Astrocyte (in vitro differentiated cells and primary cell): ENCODE results near the gene PERM1. TPM values are rescaled to one million over a fixed set of nuclear protein-coding genes. Genes with fewer than 3 reads are reported as not detected.

ENCODE experiments used
- DNase-seq: peaks from one replicate; pipeline ENCODE4 v3.0.0-alpha.2; 2010; ENCODE audit warnings: low read depth
- FAIRE-seq: peaks from 2 replicates; lab custom pipeline; 2011; peaks lifted over from hg19 to GRCh38; lab: Jason Lieb, UNC
- H2AFZ ChIP-seq: 2 replicates; pipeline ENCODE4 v1.6.0; 2012; ENCODE audit warnings: low read depth, low read length, inconsistent platforms
- H3K27ac ChIP-seq: 2 replicates; pipeline ENCODE4 v1.5.1; 2011; ENCODE audit warnings: low read depth, low read length, inconsistent platforms
- H3K27me3 ChIP-seq: 2 replicates; pipeline ENCODE4 v1.6.0; 2011; ENCODE audit warnings: low read length, inconsistent platforms; ENCODE audit not compliant: insufficient read depth
- H3K36me3 ChIP-seq: 2 replicates; pipeline ENCODE4 v1.5.1; 2011; ENCODE audit warnings: low read length, inconsistent platforms; ENCODE audit not compliant: insufficient read depth
- H3K4me1 ChIP-seq: 2 replicates; pipeline ENCODE4 v1.5.1; 2011; ENCODE audit warnings: low read length, inconsistent platforms; ENCODE audit not compliant: insufficient read depth
- H3K4me2 ChIP-seq: 2 replicates; pipeline ENCODE4 v1.6.0; 2012; ENCODE audit warnings: low read length, inconsistent platforms
- H3K4me3 ChIP-seq: 2 replicates; pipeline ENCODE4 v1.5.1; 2011; ENCODE audit warnings: low read depth, mild to moderate bottlenecking, low read length, inconsistent platforms; ENCODE audit not compliant: insufficient read depth
- H3K79me2 ChIP-seq: 2 replicates; pipeline ENCODE4 v1.6.0; 2012; ENCODE audit warnings: mild to moderate bottlenecking, low read length, inconsistent platforms; ENCODE audit not compliant: insufficient read depth
- H3K9ac ChIP-seq: 2 replicates; pipeline ENCODE4 v1.6.0; 2012; ENCODE audit warnings: mild to moderate bottlenecking, low read length, inconsistent platforms
- H3K9me3 ChIP-seq: 2 replicates; pipeline ENCODE4 v1.5.1; 2012; ENCODE audit warnings: low read depth, mild to moderate bottlenecking, low read length, inconsistent platforms; ENCODE audit not compliant: insufficient read depth
- H4K20me1 ChIP-seq: 2 replicates; pipeline ENCODE4 v1.6.0; 2012; ENCODE audit warnings: low read length, inconsistent platforms; ENCODE audit not compliant: insufficient read depth
- H3K27ac Mint-ChIP-seq: one replicate; pipeline ENCODE4 v1.8.0; 2021; ENCODE audit warnings: mild to moderate bottlenecking, mixed read lengths; ENCODE audit not compliant: unreplicated experiment
- H3K27me3 Mint-ChIP-seq: one replicate; pipeline ENCODE4 v1.8.0; 2021; ENCODE audit warnings: low read depth, mixed read lengths; ENCODE audit not compliant: unreplicated experiment
- H3K36me3 Mint-ChIP-seq: one replicate; pipeline ENCODE4 v1.8.0; 2021; ENCODE audit warnings: low read depth, mixed read lengths; ENCODE audit not compliant: unreplicated experiment
- H3K4me1 Mint-ChIP-seq: one replicate; pipeline ENCODE4 v1.8.0; 2021; ENCODE audit warnings: low read depth, mixed read lengths; ENCODE audit not compliant: unreplicated experiment
- H3K4me3 Mint-ChIP-seq: one replicate; pipeline ENCODE4 v1.8.0; 2021; ENCODE audit warnings: mild to moderate bottlenecking, moderate library complexity, mixed read lengths; ENCODE audit not compliant: unreplicated experiment
- H3K9me3 Mint-ChIP-seq: one replicate; pipeline ENCODE4 v1.8.0; 2021; ENCODE audit warnings: mild to moderate bottlenecking, mixed read lengths; ENCODE audit not compliant: unreplicated experiment
- CTCF ChIP-seq: IDR thresholded peaks from 2 replicates; pipeline ENCODE4 v1.5.1; 2011; ENCODE audit warnings: low read depth, mild to moderate bottlenecking, inconsistent platforms, low read length, moderate library complexity; ENCODE audit not compliant: insufficient read depth
- EZH2 ChIP-seq: IDR thresholded peaks from 2 replicates; pipeline ENCODE4 v1.6.1; 2012; ENCODE audit warnings: mild to moderate bottlenecking, low read length, inconsistent platforms; ENCODE audit not compliant: insufficient read depth
- total RNA-seq: library from RNA; stranded (reverse); gene quantifications from 2 replicates; pipeline ENCODE4 v1.2.1, GENCODE V29; 2021

PERM1 gene
- total RNA-seq, 1 donor from 2014 or later = 0.20 TPM

GRCh38 chr1:927234-927633, 54.7 kb downstream of the PERM1 start:
- Histone ChIP-seq H4K20me1 (peaks cover 45% of the 10 kb centered on the region), H3K79me2 (no peaks in the 10 kb centered on the region), H3K27me3 (peaks cover 13% of the 10 kb centered on the region), H3K4me3 (no peak overlapping the region), H3K9me3 (no peaks in the 10 kb centered on the region), H3K9ac (no peak overlapping the region), H2AFZ (no peak overlapping the region), H3K36me3 (no peaks in the 10 kb centered on the region), H3K4me1 (peaks cover 14% of the 10 kb centered on the region), H3K27ac (no peak overlapping the region), H3K4me2 (no peak overlapping the region)
- no peak for DNase-seq
- H3K36me3 Mint-ChIP-seq = peaks cover 2% of the 10 kb centered on the region
- H3K9me3 Mint-ChIP-seq = peaks cover 2% of the 10 kb centered on the region
- H3K27me3 Mint-ChIP-seq = peaks cover 52% of the 10 kb centered on the region
- H3K27ac Mint-ChIP-seq = no peak overlapping the region
- H3K4me1 Mint-ChIP-seq = peaks cover 5% of the 10 kb centered on the region
- FAIRE-seq = no peak
- TF ChIP-seq EZH2 = no peak
- TF ChIP-seq CTCF = no peak
- H3K4me3 Mint-ChIP-seq = no peak overlapping the region

GRCh38 chr1:925561-926421, 56.1 kb downstream of the PERM1 start:
- Histone ChIP-seq H3K4me1 (peaks cover 17% of the 10 kb centered on the region), H3K4me2 (peak overlapping the region; percentile 85), H3K36me3 (no peaks in the 10 kb centered on the region), H3K9ac (no peak overlapping the region), H3K4me3 (peak overlapping the region; percentile 51), H3K9me3 (no peaks in the 10 kb centered on the region), H4K20me1 (peaks cover 37% of the 10 kb centered on the region), H2AFZ (no peak overlapping the region), H3K27me3 (peaks cover 13% of the 10 kb centered on the region), H3K79me2 (no peaks in the 10 kb centered on the region), H3K27ac (no peak overlapping the region)
- FAIRE-seq (no peak), DNase-seq (peak; percentile 49)
- peaks cover 50% of the 10 kb centered on the region for H3K27me3 Mint-ChIP-seq
- no peak overlapping the region for H3K27ac Mint-ChIP-seq
- H3K36me3 Mint-ChIP-seq = peaks cover 2% of the 10 kb centered on the region
- H3K4me1 Mint-ChIP-seq = peaks cover under 1% of the 10 kb centered on the region
- H3K9me3 Mint-ChIP-seq = no peaks in the 10 kb centered on the region
- H3K4me3 Mint-ChIP-seq = peak overlapping the region; percentile 73
- TF ChIP-seq EZH2 (peak; percentile 37), CTCF (no peak)

Other genes starting within 250 kb of the PERM1 start
- 6.0 and 9.5 TPM in 2 replicates for gene SAMD11, start 58.2 kb downstream of the PERM1 start, total RNA-seq
- 83.7 and 91.4 TPM in 2 replicates for gene NOC2L, start 22.8 kb downstream of the PERM1 start, total RNA-seq
- 25.6 and 25.9 TPM in 2 replicates for gene KLHL17, start 21.5 kb downstream of the PERM1 start, total RNA-seq
- 2.1 and 2.4 TPM in 2 replicates for gene PLEKHN1, start 15.6 kb downstream of the PERM1 start, total RNA-seq
- gene HES4, start 18.0 kb upstream of the PERM1 start, total RNA-seq = 149 and 169 TPM in 2 replicates
- 1,830 and 1,896 TPM in 2 replicates for gene ISG15, start 31.4 kb upstream of the PERM1 start, total RNA-seq
- gene AGRN, start 38.0 kb upstream of the PERM1 start, total RNA-seq = 589 and 603 TPM in 2 replicates
- 0.18 and 0.38 TPM in 2 replicates for gene RNF223, start 92.2 kb upstream of the PERM1 start, total RNA-seq
- gene C1orf159, start 134.0 kb upstream of the PERM1 start, total RNA-seq = 10.6 and 13.9 TPM in 2 replicates
- not detected in 2 replicates for gene TTLL10, start 191.8 kb upstream of the PERM1 start, total RNA-seq
- 0.65 and 0.66 TPM in 2 replicates for gene TNFRSF18, start 224.5 kb upstream of the PERM1 start, total RNA-seq
- 0.34 and 0.41 TPM in 2 replicates for gene TNFRSF4, start 232.1 kb upstream of the PERM1 start, total RNA-seq
- 175 and 180 TPM in 2 replicates for gene SDF4, start 249.9 kb upstream of the PERM1 start, total RNA-seq